Ovary (tissue), 10 donors: ENCODE results near the gene EFCAB13. TPM values are rescaled to one million over a fixed set of nuclear protein-coding genes. Genes with fewer than 3 reads are reported as not detected.

Experiments
- DNase-seq, 5 donors: peaks; one replicate each; pipeline ENCODE4 v3.0.0-alpha.2; 2019 to 2020
- H3K27ac ChIP-seq, 2 donors: fragments of 200-600 bp; one replicate each; pipeline versions ENCODE4 v1.5.1 to v1.8.0; 2019 to 2022
- H3K27me3 ChIP-seq: fragments of 200-600 bp; one replicate; pipeline ENCODE4 v1.8.0; 2022
- H3K36me3 ChIP-seq: fragments of 200-600 bp; sonication (generic); one replicate; pipeline ENCODE4 v1.5.1; 2019
- H3K4me1 ChIP-seq: one replicate; pipeline ENCODE4 v1.8.1; 2013; ENCODE audit warnings: mild to moderate bottlenecking, moderate library complexity; ENCODE audit not compliant: insufficient read depth
- H3K4me3 ChIP-seq: fragments of 200-600 bp; sonication (generic); one replicate; pipeline ENCODE4 v1.5.1; 2017
- H3K9me3 ChIP-seq, 2 donors: fragments of 200-600 bp in 1 of 2; sonication (generic) in 1 of 2; one replicate each; pipeline versions ENCODE4 v1.5.1 to v1.8.1; 2013 to 2019; ENCODE audit warnings: mild to moderate bottlenecking in 1 of 2, moderate library complexity in 1 of 2
- EP300 ChIP-seq: sonication (generic); formaldehyde crosslinking; IDR thresholded peaks from one replicate; pipeline ENCODE4 v1.6.1; 2017; ENCODE audit warnings: antibody characterized with exemption
- POLR2A ChIP-seq: fragments of 450-650 bp; IDR thresholded peaks from one replicate; pipeline ENCODE4 v1.6.1; 2017; ENCODE audit warnings: antibody characterized with exemption, mild to moderate bottlenecking, moderate library complexity
- WGBS, 3 donors: extraction: QIAGEN DNeasy Blood & Tissue Kit in 1 of 3; methylation state at CpG; one replicate each; pipeline versions ENCODE4 v1.1.5 to v1.1.7; 2013 to 2017; 5-methylcytosine and 5-hydroxymethylcytosine counted together
- intact Hi-C, 4 donors: fragments of 100-400 bp; cut with DNase I; formaldehyde crosslinking; loops; one replicate each; pipeline versions ENCODE4 v1.11.0 to v1.15.1; 2022 to 2023
- long read RNA-seq, 3 donors: library from polyadenylated mRNA in 2 of 3; unstranded in 2 of 3; transcript quantifications; one replicate each; pipeline ENCODE4 v2.0.0 and lab custom pipeline, GENCODE V29; 2021 to 2026
- polyA plus RNA-seq, 2 donors: library from polyadenylated mRNA; stranded (reverse); fragments of 200-250 nt in 1 of 2; fragments of 350-450 nt in 1 of 2; fragmentation: Illumina TruSeq in 1 of 2; extraction: RNeasy Lipid Tissue Mini Kit (QIAGEN cat#74804) in 1 of 2; gene quantifications; one replicate each; pipeline ENCODE4 v1.2.3, GENCODE V29; 2013 to 2014
- total RNA-seq, 7 donors: library from RNA; depleted of rRNA in 2 of 7; stranded (reverse); fragments of >200 nt in 2 of 7; fragmentation: NEBNext Ultra II Directional in 3 of 7; extraction: Animal tissue kit (Norgen Biotek cat#: 25700) in 3 of 7; gene quantifications; one replicate each; pipeline versions ENCODE4 v1.1.0 to v1.2.4, GENCODE V29; 2016 to 2023
- TF ChIP-seq, protein P1 (sequence below), 3 donors: fragments of 450-650 bp in 2 of 3; fragments of 200-600 bp in 1 of 3; IDR thresholded peaks; one replicate each; pipeline versions ENCODE4 v1.5.1 to v1.8.0; 2016 to 2022; ENCODE audit warnings: antibody characterized with exemption in 3 of 3, mild to moderate bottlenecking in 1 of 3
- donor health status: DM: no; HTN: no; CAD: no; lungs with moderate emphysema.
- donor health status: DM: no; HTN: no; CAD: no.
- donor health status: Bipolar disorder and iron deficiency.
- donor health status: DM: yes; HTN: yes; CAD: no.
- donor health status: DM: no; HTN: no; CAD: no.
- donor health status: DM: yes; HTN: yes; CAD: no.

The EFCAB13 gene, protein sequence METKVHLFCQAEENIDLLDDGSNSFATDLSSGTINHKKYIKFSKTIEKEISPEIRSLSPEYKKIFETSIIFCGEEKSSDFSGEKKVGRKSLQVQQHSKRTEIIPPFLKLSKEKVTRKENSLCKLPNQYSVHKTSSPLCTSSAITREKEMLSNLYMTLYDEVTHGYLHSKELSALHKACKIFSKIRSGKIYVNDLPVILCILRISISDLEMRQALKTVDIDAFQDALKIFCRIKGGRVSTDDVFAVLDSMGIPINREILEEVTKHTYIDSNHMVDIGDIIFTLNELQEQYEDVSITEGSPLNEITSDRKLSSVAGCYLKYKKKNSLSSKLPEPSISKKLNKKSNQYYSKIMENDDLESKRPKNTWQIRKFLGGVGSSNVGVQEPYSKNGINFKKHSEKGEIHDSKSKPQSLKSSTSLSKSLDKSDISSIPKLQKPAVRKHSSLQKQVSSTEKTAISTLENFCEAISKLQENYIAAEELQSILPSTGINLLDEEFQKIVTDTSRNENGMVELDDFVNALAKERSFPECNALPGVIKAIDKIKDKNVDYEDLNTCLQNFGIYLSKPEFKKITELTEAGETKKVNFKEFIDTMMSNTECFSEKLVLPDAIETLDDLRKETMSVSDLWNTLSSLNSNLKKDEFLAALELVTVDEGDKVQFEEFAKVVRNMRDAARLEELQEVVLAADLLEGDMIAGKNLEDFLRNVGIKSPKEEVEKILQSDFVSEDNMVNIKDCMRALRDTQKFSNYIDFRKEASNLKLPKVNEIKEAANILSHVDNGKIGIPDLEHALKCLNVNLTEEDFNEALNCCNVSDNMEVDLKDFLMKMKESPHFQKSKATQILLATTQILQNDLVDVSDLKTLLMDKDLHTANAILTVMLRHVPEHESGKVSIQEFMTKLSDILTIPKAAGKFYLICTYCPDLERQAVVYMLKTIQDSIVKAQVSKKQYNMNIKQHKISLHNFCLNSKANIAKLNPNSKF
- total RNA-seq, result 10 to 100 TPM in 1 of 7 donors, 1 to 10 TPM in 6; 6.4 to 11.5 (median 9.3) TPM
- 1 to 10 TPM; 3.2 to 9.1 TPM for polyA plus RNA-seq
- long read RNA-seq, donor 1, partial matches to known transcripts, result 2 of 11 reads
- long read RNA-seq, donor 1, other reads (novel, unspliced or antisense), result 9 of 11 reads
- long read RNA-seq, donor 2, partial matches to known transcripts, result 0 of 1 reads
- long read RNA-seq, donor 2, other reads (novel, unspliced or antisense), result 0 of 1 reads
- long read RNA-seq, donor 3, partial matches to known transcripts, result 0 of 5 reads
- long read RNA-seq, donor 3, other reads (novel, unspliced or antisense), result 5 of 5 reads

DNA sequence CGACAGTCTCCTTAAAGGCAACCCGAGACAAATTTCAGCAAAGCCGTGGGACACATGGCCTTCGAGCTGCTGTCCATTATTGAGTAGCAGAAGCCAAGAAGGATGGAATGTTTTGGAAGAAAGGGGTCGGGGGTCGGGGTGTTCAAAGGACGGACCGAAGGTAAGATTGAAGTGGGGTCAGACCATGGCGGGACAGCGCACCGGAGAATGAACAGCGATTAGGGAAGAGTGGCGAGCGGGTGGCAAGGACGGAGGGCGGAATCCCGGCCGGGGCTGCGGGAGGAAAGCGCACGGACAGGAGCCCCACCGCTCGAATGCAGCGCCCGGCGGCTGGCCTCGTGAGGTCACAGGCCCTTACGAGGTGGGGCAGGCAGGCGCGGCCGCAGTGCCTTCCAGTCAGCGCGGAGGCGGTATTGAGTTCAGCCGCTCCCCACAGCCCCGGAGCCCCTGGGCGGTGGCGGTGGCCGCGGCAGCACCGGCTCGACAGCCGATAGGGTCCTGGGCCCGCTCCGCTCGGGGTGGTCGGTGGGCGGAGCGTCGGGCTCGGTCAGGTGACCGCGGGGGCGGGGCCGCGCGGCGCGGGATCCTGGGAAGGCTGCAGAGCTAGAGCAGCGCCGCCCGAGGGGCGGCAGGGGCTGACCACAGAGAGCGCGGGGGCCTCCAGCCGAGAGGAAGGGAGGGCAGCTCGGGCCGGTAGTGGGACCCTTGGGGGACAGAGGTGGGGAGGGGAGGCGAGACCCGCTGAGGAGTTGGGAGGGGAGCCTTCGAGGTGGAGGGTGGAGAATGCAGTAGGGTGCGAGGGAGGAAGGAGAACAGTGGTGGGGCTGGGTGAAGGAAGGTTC lies at the start of gene EFCAB13:
EFCAB13 (plus strand) TSS at position 574 of the 842 bp plus-strand sequence. CDS start 4,399 bp downstream, outside the sequence.
- intact Hi-C loops, result loop anchor here in 1 of 4 donors (5.0 kb wide), 1 partner anchor 96 kb away; no protein-coding TSS in a partner anchor
- WGBS, 3 donors, result 0 to 1% (median 1%) methylated on average over 57 to 72 of the region's 72 CpGs
- peak; percentile 89 to 94 (median 89) for DNase-seq
- Histone ChIP-seq H3K27ac (peak within 1 kb of the TSS; percentile 70 to 74), H3K27me3 (no peaks in the 10 kb centered on the region), H3K9me3 (no peaks in the 10 kb centered on the region), H3K4me1 (no peaks in the 10 kb centered on the region), H3K36me3 (no peaks in the 10 kb centered on the region), H3K4me3 (peak within 1 kb of the TSS; percentile 70)
- TF ChIP-seq POLR2A (peak; percentile 90), EP300 (no peak)
- TF ChIP-seq, protein P1, sequence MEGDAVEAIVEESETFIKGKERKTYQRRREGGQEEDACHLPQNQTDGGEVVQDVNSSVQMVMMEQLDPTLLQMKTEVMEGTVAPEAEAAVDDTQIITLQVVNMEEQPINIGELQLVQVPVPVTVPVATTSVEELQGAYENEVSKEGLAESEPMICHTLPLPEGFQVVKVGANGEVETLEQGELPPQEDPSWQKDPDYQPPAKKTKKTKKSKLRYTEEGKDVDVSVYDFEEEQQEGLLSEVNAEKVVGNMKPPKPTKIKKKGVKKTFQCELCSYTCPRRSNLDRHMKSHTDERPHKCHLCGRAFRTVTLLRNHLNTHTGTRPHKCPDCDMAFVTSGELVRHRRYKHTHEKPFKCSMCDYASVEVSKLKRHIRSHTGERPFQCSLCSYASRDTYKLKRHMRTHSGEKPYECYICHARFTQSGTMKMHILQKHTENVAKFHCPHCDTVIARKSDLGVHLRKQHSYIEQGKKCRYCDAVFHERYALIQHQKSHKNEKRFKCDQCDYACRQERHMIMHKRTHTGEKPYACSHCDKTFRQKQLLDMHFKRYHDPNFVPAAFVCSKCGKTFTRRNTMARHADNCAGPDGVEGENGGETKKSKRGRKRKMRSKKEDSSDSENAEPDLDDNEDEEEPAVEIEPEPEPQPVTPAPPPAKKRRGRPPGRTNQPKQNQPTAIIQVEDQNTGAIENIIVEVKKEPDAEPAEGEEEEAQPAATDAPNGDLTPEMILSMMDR (IDR thresholded peaks at IDR 0.05), result peak in 2 of 3 donors; percentile 28 to 33

DNA sequence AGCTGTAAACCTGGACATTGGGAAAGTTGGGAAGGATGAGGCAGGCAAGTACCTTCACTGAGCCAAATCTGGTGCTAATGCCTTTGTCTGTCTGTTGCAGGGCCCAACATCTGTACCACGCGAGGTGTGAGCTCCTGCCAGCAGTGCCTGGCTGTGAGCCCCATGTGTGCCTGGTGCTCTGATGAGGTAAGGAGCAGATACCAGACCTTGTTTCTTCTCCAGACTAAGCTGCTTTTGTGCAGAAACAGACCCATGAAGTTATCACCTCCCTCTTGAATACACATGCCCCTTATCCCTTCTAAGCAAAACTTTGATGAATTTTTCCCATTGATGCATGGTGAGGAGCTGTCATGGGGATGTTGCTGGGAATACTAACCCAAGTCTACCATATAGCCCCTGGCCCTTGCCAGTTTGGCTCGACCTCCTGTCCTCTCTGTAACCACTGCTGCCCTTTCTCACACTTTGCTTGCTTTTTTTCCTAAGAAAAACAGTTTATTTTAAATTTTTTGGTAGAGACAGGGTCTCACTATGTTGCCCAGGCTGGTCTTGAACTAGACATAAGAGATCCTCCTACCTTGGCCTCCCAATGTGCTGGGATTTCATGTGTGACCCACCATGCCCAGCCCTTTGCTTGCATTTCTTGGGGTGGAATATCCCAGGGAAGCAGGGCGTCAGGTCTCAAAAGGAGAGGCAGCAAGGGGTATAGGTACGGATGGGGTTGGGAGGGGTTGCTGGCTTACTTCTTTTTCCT lies 49.3 kb upstream of the EFCAB13 start:
- H3K27ac ChIP-seq, result peak overlapping the region in 1 of 2 donors; percentile 79
- DNase-seq, result no peak
- H3K4me1 ChIP-seq, result peaks cover 34% of the 10 kb centered on the region
- TF ChIP-seq, protein P1 (IDR thresholded peaks at IDR 0.05), result no peak
- TF ChIP-seq EP300 (no peak), POLR2A (no peak)
- intact Hi-C loops, result no loop called here
- H3K36me3 ChIP-seq, result no peaks in the 10 kb centered on the region
- H3K27me3 ChIP-seq, result no peaks in the 10 kb centered on the region
- H3K4me3 ChIP-seq, result no peak overlapping the region
- 85 to 89% (median 88%) methylated on average over 5 of the region's 5 CpGs for WGBS, 3 donors
- no peaks in the 10 kb centered on the region for H3K9me3 ChIP-seq

DNA sequence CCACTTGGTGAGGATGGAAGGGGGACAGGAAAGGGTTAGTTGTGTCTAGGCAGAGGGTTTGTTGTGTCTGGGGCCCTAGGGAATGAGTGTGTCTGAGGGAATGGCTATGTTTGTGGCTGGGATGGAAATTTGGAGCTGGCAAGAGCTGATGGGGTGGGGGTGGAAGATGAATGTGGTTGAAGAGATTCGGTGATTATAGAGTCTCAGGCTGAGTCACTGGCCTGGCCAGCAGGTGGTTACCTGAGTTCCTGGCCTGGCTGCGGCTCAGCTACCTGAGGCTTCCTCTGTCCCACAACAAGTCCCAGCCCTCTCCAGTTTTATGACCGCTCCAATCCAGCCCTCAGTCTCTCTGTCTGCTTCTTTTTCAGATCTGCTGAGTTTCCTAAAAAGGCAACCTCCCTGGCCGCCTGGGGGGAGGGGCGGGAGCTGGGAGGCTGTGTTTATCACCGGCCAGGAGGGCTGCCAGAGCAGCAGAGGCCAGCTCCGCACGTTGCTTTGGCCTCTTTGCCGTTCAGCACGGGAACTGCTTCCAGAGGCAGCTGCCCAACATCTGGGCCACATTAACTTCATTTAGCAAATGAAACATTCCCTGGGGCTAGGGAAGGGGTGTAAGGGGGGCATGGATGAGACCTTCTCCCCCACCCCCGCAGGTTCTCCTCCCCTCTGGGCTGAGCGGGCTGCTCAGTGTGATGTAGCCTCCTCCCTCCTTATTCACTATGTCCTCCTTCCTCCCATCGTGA lies 48.3 kb upstream of the EFCAB13 start:
- 3 to 6% (median 5%) methylated on average over 13 of the region's 13 CpGs for WGBS, 3 donors
- TF ChIP-seq POLR2A (no peak), EP300 (no peak)
- TF ChIP-seq, protein P1 (IDR thresholded peaks at IDR 0.05), result no peak
- peak; percentile 92 to 97 (median 95) for DNase-seq
- Histone ChIP-seq H3K36me3 (no peaks in the 10 kb centered on the region), H3K4me1 (peaks cover 38% of the 10 kb centered on the region), H3K9me3 (no peaks in the 10 kb centered on the region), H3K4me3 (no peak overlapping the region), H3K27me3 (no peaks in the 10 kb centered on the region), H3K27ac (peak overlapping the region; percentile 51 to 79)
- intact Hi-C loops, result no loop called here
